Prostate gland (tissue), 2 donors: ENCODE results near the gene TFB2M.

Source experiments
- POLR2A ChIP-seq: fragments of 450-650 bp; IDR thresholded peaks from one replicate; pipeline ENCODE4 v1.6.1; 2016; ENCODE audit warnings: antibody characterized with exemption, mild to moderate bottlenecking
- POLR2AphosphoS5 ChIP-seq: sonication (generic); formaldehyde crosslinking; IDR thresholded peaks from one replicate; pipeline ENCODE4 v1.6.1; 2017; ENCODE audit warnings: antibody characterized with exemption
- TF ChIP-seq, protein P1 (sequence below), 4 experiments: fragments of 200-600 bp in 2 of 4; fragments of 450-650 bp in 2 of 4; sonication (generic) in 2 of 4; IDR thresholded peaks; 1 replicate in 3 of 4; 2 replicates in 1 of 4; pipeline ENCODE4 v1.5.1; 2016 to 2019; ENCODE audit warnings: antibody characterized with exemption in 4 of 4, mild to moderate bottlenecking in 2 of 4, moderate library complexity in 2 of 4

DNA sequence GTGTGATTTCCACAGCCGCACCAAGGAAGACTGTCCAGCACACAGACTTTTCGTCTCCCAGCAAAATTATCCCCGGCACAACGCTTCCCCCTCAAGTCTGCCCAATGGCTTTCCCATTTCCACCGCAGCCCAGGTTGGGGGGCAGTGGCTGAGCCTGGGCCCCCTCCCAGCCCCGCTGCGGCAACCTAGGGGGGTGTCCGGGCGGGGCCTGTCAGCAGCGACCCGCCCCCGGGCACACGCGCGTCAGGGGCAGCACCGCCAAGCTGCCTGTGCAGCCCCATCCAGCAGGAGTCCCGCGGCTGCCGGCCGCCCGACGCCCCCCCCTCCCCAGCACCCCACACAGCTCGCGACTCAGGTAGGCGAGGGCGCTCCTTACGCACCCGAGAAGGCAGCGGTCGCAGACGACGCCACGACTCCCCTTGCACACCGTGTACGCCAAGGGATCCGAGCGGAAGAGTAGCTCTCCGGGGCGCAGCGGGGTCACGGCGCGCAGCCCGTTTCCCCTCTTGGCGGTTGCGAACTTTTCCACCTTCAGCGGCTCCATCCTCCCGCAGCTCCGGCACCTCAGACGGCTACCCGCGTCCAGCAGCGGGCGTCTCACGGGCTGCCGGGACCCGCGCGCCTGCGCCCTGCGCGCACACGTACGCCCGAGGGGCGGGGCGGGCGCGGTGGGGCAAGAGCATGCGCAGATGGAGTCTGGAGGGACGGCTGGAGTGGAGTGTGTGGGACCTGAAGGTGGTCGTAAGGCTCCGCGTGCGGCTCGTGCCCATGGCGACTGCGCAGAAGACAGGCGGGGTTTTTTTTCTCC lies 59.2 kb downstream of the TFB2M start, which contains the start of gene SMYD3:
- TF ChIP-seq, protein P1, sequence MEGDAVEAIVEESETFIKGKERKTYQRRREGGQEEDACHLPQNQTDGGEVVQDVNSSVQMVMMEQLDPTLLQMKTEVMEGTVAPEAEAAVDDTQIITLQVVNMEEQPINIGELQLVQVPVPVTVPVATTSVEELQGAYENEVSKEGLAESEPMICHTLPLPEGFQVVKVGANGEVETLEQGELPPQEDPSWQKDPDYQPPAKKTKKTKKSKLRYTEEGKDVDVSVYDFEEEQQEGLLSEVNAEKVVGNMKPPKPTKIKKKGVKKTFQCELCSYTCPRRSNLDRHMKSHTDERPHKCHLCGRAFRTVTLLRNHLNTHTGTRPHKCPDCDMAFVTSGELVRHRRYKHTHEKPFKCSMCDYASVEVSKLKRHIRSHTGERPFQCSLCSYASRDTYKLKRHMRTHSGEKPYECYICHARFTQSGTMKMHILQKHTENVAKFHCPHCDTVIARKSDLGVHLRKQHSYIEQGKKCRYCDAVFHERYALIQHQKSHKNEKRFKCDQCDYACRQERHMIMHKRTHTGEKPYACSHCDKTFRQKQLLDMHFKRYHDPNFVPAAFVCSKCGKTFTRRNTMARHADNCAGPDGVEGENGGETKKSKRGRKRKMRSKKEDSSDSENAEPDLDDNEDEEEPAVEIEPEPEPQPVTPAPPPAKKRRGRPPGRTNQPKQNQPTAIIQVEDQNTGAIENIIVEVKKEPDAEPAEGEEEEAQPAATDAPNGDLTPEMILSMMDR (IDR thresholded peaks at IDR 0.05) = peak in 3 of 4 experiments; percentile 21 to 27 (median 23)
- peak; percentile 77 for TF ChIP-seq POLR2A
- peak; percentile 38 for TF ChIP-seq POLR2AphosphoS5
